Liver (tissue), 9 donors: ENCODE results near the gene ZMYND8. TPM values are rescaled to one million over a fixed set of nuclear protein-coding genes. Genes with fewer than 3 reads are reported as not detected.
"Not testable (repeated sequence)": the region's sequence is repeated elsewhere in the genome, so short reads cannot be mapped to it uniquely, and the experiment has no call there.

ENCODE experiments used
- DNase-seq: peaks from one replicate; pipeline ENCODE4 v3.0.0-alpha.2; 2017; ENCODE audit warnings: low spot score
- H3K27ac ChIP-seq, 2 donors: one replicate each; pipeline ENCODE4 v1.7.0; 2013; ENCODE audit warnings: inconsistent platforms in 2 of 2, low read length in 2 of 2, control low read depth in 1 of 2, low read depth in 1 of 2, mild to moderate bottlenecking in 1 of 2
- H3K27me3 ChIP-seq, 4 donors: one replicate each; pipeline versions ENCODE4 v1.6.1 to v1.7.0; 2013; ENCODE audit warnings: low read length in 3 of 4, inconsistent platforms in 1 of 4, mild to moderate bottlenecking in 1 of 4, moderate library complexity in 1 of 4; ENCODE audit not compliant: control insufficient read depth in 4 of 4, insufficient read depth in 4 of 4
- H3K36me3 ChIP-seq, 4 donors: one replicate each; pipeline versions ENCODE4 v1.6.1 to v1.7.0; 2013; ENCODE audit warnings: low read length in 3 of 4, mild to moderate bottlenecking in 3 of 4, low read depth in 1 of 4, moderate library complexity in 1 of 4; ENCODE audit not compliant: control insufficient read depth in 4 of 4, insufficient read depth in 3 of 4
- H3K4me1 ChIP-seq, 4 donors: one replicate each; pipeline versions ENCODE4 v1.6.1 to v1.7.0; 2013; ENCODE audit warnings: low read length in 3 of 4, mild to moderate bottlenecking in 3 of 4, moderate library complexity in 1 of 4; ENCODE audit not compliant: control insufficient read depth in 4 of 4, insufficient read depth in 4 of 4
- H3K4me3 ChIP-seq, 3 donors: one replicate each; pipeline versions ENCODE4 v1.6.1 to v1.7.0; 2013; ENCODE audit warnings: low read length in 3 of 3, control low read depth in 1 of 3, low read depth in 1 of 3, mild to moderate bottlenecking in 1 of 3
- H3K9ac ChIP-seq, 2 donors: one replicate each; pipeline ENCODE4 v1.7.0; 2013; ENCODE audit warnings: low read length in 2 of 2, mild to moderate bottlenecking in 2 of 2, moderate library complexity in 2 of 2, control low read depth in 1 of 2, low read depth in 1 of 2
- H3K9me3 ChIP-seq, 4 donors: one replicate each; pipeline versions ENCODE4 v1.6.1 to v1.7.0; 2013; ENCODE audit warnings: low read length in 3 of 4; ENCODE audit not compliant: control insufficient read depth in 4 of 4
- FOXA2 ChIP-seq: IDR thresholded peaks from 2 replicates; pipeline ENCODE4 v1.6.1; 2016; ENCODE audit warnings: antibody characterized with exemption
- GABPA ChIP-seq, 2 donors: IDR thresholded peaks in 1 of 2; conservative IDR thresholded peaks in 1 of 2; 2 replicates each; pipeline ENCODE4 v1.6.1; 2016; ENCODE audit warnings: antibody characterized with exemption in 2 of 2, mild to moderate bottlenecking in 1 of 2, moderate library complexity in 1 of 2
- MAX ChIP-seq: IDR thresholded peaks from 2 replicates; pipeline ENCODE4 v1.6.1; 2016; ENCODE audit warnings: antibody characterized with exemption
- NR2F2 ChIP-seq: IDR thresholded peaks from 2 replicates; pipeline ENCODE4 v1.6.1; 2016; ENCODE audit warnings: antibody characterized with exemption
- RAD21 ChIP-seq, 2 donors: IDR thresholded peaks; 2 replicates each; pipeline ENCODE4 v1.6.1; 2016; ENCODE audit warnings: antibody characterized with exemption in 2 of 2, mild to moderate bottlenecking in 2 of 2
- SP1 ChIP-seq: IDR thresholded peaks from 2 replicates; pipeline ENCODE4 v1.6.1; 2018; ENCODE audit warnings: antibody characterized with exemption, mild to moderate bottlenecking
- YY1 ChIP-seq: IDR thresholded peaks from 2 replicates; pipeline ENCODE4 v1.6.1; 2016; ENCODE audit warnings: antibody characterized with exemption, mild to moderate bottlenecking
- WGBS: extraction: QIAGEN DNeasy Blood & Tissue Kit; methylation state at CpG from one replicate; pipeline ENCODE4 v1.1.7; 2013; 5-methylcytosine and 5-hydroxymethylcytosine counted together
- polyA plus RNA-seq, 2 donors: library from polyadenylated mRNA; stranded (reverse) in 1 of 2; unstranded in 1 of 2; fragments of 200-250 nt in 1 of 2; fragments of >200 nt in 1 of 2; fragmentation: Nextera tagmentation in 1 of 2; extraction: Ambion mirVana in 1 of 2; gene quantifications; one replicate each; pipeline versions ENCODE4 v1.2.1 to v1.2.3, GENCODE V29; 2013 to 2015
- total RNA-seq, 2 donors: library from RNA; depleted of rRNA; stranded (reverse); fragments of >200 nt; gene quantifications; one replicate each; pipeline ENCODE4 v1.2.3, GENCODE V29; 2014
- donor health status: healthy.
- donor health status: healthy.
- donor health status: healthy.
- donor health status: healthy.
- donor health status: healthy.

ZMYND8 gene
- total and polyA plus RNA-seq, 4 donors, result 3.3 to 23.5 (median 6.8) TPM

- Histone ChIP-seq H3K9me3 (no peaks in the 10 kb centered on the region), H3K9ac (no peak overlapping the region), H3K4me3 (no peak overlapping the region), H3K36me3 (no peaks in the 10 kb centered on the region), H3K27ac (no peak overlapping the region), H3K27me3 (no peaks in the 10 kb centered on the region), H3K4me1 (no peaks in the 10 kb centered on the region)
- TF ChIP-seq MAX, result no peak
- no peak for DNase-seq
- 96% methylated on average over 5 of the region's 5 CpGs for WGBS
Observed at GRCh38 chr20:47400685-47401084, 44.2 kb upstream of the ZMYND8 start.

GRCh38 chr20:47397652-47398301, 41.3 kb upstream of the ZMYND8 start:
- WGBS, result 88% methylated on average over 9 of the region's 9 CpGs
- H3K36me3 ChIP-seq, result no peaks in the 10 kb centered on the region
- H3K4me3 ChIP-seq, result no peak overlapping the region
- no peak overlapping the region for H3K9ac ChIP-seq
- TF ChIP-seq SP1 (no peak), RAD21 (IDR thresholded peaks at IDR 0.05) (no peak), NR2F2 (no peak), YY1 (no peak), FOXA2 (no peak)
- no peaks in the 10 kb centered on the region for H3K4me1 ChIP-seq
- no peak for DNase-seq
- no peak overlapping the region for H3K27ac ChIP-seq
- H3K9me3 ChIP-seq, result no peaks in the 10 kb centered on the region
- H3K27me3 ChIP-seq, result no peaks in the 10 kb centered on the region

GRCh38 chr20:47396762-47397476, 40.4 kb upstream of the ZMYND8 start:
- H3K36me3 ChIP-seq, result no peaks in the 10 kb centered on the region
- no peaks in the 10 kb centered on the region for H3K27me3 ChIP-seq
- 81% methylated on average over 5 of the region's 5 CpGs for WGBS
- no peaks in the 10 kb centered on the region for H3K9me3 ChIP-seq
- no peak for DNase-seq
- H3K9ac ChIP-seq, result no peak overlapping the region
- no peaks in the 10 kb centered on the region for H3K4me1 ChIP-seq
- no peak overlapping the region for H3K27ac ChIP-seq
- peak; percentile 43 for TF ChIP-seq YY1
- TF ChIP-seq GABPA (IDR thresholded peaks at IDR 0.05 in 1 of 2, conservative IDR thresholded peaks at IDR 0.05 in 1 of 2), result no peak
- TF ChIP-seq RAD21 (IDR thresholded peaks at IDR 0.05), result peak in 1 of 2 donors; percentile 7
- H3K4me3 ChIP-seq, result no peak overlapping the region

GRCh38 chr20:47393796-47394514, 37.5 kb upstream of the ZMYND8 start:
- not testable (repeated sequence) for H3K9me3 ChIP-seq, H3K4me1 ChIP-seq, H3K9ac ChIP-seq, H3K27ac ChIP-seq, DNase-seq, H3K4me3 ChIP-seq, H3K36me3 ChIP-seq, H3K27me3 ChIP-seq
- WGBS, result 96% methylated on average over 11 of the region's 11 CpGs
